HS-5 (cell line): ENCODE measurements around the gene PNLDC1.

Source experiments
- DNase-seq: peaks from one replicate; pipeline ENCODE4 v3.0.0-alpha.2; 2012; ENCODE audit warnings: low read depth

The PNLDC1 gene

DNA sequence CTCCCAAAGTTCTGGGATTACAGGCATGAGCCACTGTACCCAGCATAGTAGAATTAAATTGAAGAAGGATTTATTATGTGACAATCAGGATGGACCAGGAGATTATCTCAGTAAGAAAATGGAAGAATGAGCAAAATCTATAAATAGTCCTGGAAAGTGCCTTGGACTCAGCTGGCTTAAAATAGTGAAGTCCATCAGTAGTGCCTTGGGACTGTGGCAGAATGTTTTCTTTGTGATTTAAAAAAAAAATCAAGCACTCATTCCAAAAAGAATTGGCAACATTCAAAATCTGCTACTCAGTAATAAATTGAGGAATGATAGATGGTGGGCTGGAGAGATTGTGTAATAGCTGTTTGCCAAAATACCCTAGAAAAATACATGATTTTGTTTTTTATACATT lies 53.7 kb downstream of the PNLDC1 start:
- DNase-seq, result no peak

- DNase-seq, result no peak
Observed at GRCh38 chr6:159854959-159855358, 54.9 kb downstream of the PNLDC1 start.

- DNase-seq, result no peak
Observed at GRCh38 chr6:159858259-159858658, 58.2 kb downstream of the PNLDC1 start.

DNA sequence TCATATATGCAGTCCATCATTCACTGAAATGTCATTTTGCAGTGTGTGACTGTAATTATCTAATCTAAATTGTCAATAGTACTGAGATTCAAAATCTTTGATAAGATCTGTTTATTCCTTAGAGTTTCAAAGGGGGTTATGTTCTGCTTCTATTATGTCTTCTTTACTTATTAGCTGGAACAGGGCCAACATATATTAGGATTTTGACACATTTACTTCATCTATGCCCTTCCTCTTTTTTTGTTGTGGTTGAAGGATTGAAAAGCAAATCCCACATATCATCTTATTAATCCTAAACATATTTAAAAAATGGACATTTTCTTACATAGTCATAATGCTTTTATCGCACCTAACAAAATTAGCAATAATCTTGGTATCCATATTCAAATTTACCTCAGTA lies 60.4 kb downstream of the PNLDC1 start:
- DNase-seq, result no peak

- no peak for DNase-seq
Observed at GRCh38 chr6:159862103-159862502, 62.0 kb downstream of the PNLDC1 start.

- peak; percentile 55 for DNase-seq
Observed at GRCh38 chr6:159863341-159863740, 63.3 kb downstream of the PNLDC1 start.

- DNase-seq, result no peak
Observed at GRCh38 chr6:159865226-159865920, 65.3 kb downstream of the PNLDC1 start.

- no peak for DNase-seq
Observed at GRCh38 chr6:159866286-159867247, 66.5 kb downstream of the PNLDC1 start.
